GM12891 (cell line): Measurements from ENCODE around the gene CXCL12.

ENCODE experiments used
- DNase-seq: peaks from one replicate; pipeline ENCODE4 v3.0.0; 2011; ENCODE audit warnings: low spot score; ENCODE audit not compliant: insufficient read length
- FAIRE-seq: peaks from 2 replicates; lab custom pipeline; 2011; peaks lifted over from hg19 to GRCh38; lab: Jason Lieb, UNC
- PAX5 ChIP-seq: IDR thresholded peaks from 2 replicates; pipeline ENCODE4 v1.6.1; 2011; ENCODE audit warnings: low read length, moderate library complexity, mild to moderate bottlenecking; ENCODE audit not compliant: insufficient read depth, severe bottlenecking
- POLR2A ChIP-seq: IDR thresholded peaks from 2 replicates; pipeline ENCODE4 v1.6.1; 2011; ENCODE audit warnings: low read depth, low read length, control low read depth
- POLR2AphosphoS5 ChIP-seq: IDR thresholded peaks from 2 replicates; pipeline ENCODE4 v1.6.1; 2011; ENCODE audit warnings: low read depth, low read length, control low read depth
- POU2F2 ChIP-seq: IDR thresholded peaks from 2 replicates; pipeline ENCODE4 v1.6.1; 2011; ENCODE audit warnings: low read depth, mild to moderate bottlenecking, control low read depth, low read length, moderate library complexity
- SPI1 ChIP-seq: IDR thresholded peaks from 2 replicates; pipeline ENCODE4 v1.6.1; 2011; ENCODE audit warnings: low read depth, low read length, control low read depth
- TAF1 ChIP-seq: IDR thresholded peaks from 2 replicates; pipeline ENCODE4 v1.6.1; 2011; ENCODE audit warnings: low read depth, low read length, control low read depth

Gene CXCL12

DNA sequence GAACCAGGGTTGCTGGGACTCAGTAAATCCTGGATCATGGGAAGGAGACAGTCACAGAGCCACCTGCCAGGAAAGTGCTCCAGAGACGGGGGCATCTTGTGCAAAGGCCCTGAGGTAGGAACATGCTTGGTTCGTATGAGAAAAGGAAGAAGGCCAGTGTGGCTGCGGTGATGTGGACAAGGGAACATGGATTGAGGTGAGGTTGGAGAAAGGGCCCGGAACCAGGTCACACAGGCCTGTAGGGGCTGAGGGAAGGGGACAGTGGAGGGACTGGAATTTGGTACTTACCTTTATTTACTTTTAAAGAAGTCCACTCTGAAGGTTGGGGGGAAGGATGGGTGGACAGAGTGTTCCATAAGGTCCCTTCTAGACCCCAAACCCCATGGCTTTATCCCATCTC lies 32.9 kb upstream of the CXCL12 start:
- no peak for TF ChIP-seq PAX5
- TF ChIP-seq POLR2A: no peak
- TF ChIP-seq POLR2AphosphoS5: no peak
- TF ChIP-seq TAF1: no peak
- no peak for TF ChIP-seq POU2F2
- TF ChIP-seq SPI1: no peak
- DNase-seq: no peak
- no peak for FAIRE-seq

DNA sequence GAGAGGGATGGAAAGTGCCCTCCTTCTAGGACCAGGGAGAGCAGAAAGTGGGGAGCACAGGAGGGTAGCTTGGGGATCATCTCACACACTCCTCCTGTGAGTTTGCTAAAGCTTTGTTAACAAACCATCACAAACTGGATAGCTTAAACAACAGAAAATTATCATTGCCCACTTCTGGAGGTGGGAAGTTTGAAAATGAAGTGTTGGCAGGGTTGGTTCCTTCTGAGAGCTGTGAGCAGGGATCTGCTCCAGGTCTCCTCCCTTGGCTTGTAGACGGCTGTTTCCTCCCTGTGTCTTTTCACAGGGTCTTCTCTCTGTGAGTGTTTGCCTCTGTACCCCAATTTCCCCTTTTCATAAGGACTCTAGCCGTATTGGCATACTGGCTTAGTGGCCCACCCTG lies 32.0 kb upstream of the CXCL12 start:
- no peak for TF ChIP-seq POLR2A
- no peak for TF ChIP-seq TAF1
- no peak for TF ChIP-seq POLR2AphosphoS5
- no peak for TF ChIP-seq SPI1
- TF ChIP-seq POU2F2: no peak
- TF ChIP-seq PAX5: no peak
- FAIRE-seq: no peak
- no peak for DNase-seq

DNA sequence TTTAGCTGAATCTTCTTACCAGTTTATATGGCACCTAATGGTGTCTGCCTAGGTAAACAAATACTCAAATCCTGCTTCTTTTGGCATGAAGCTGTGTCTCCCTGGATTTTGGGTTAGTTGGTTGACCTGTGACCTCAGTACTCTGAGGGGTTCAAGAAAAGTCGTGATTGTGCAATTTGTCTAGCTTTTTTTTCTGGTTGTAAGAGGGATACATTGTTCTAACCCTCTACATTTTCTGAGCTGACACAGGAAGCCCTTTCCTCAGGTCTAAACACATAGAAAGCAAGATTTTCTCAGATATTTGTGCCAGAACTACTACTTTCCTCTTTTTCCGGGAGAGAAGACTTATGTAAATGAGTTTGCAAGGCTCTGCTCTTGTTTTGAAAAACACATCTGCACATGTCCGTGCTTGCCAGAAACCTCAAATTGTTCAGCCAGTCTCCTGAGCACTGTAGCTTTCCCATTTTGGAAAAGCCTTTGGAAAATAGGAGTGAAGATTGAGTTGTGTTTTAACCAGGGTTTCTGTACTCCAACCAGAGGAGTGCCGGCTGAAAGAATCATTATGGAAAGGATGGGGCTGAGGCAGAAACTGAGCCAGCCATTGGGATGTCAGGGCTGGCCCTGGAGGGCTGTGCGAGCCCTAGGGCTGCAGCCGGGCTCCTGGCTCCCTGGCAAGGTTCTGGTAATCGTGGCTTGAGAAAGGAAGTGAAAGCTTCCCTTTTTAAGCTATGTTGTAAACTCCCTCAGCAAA lies 31.3 kb upstream of the CXCL12 start:
- FAIRE-seq: no peak
- TF ChIP-seq POU2F2 (no peak), SPI1 (no peak), POLR2AphosphoS5 (no peak)
- DNase-seq: no peak

DNA sequence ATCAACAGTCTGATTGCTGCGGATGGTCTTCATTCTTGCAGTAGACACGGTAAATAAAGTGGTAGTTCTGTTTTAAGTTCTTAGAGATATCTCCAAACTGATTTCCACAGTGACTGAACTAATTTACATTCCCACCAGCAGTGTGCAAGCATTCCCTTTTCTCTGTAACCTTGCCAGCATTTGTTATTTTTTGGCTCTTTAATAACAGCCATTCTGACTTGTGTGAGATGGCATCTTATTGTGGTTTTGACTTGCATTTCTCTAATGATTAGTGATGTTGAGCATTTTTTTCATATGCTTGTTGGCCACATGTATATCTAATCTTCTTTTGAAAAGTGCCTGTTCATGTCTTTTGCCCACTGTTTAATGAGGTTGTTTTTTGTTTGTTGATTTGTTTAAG lies 30.2 kb upstream of the CXCL12 start:
- no peak for DNase-seq
- no peak for FAIRE-seq
- TF ChIP-seq POLR2AphosphoS5: no peak
- TF ChIP-seq PAX5: no peak
- no peak for TF ChIP-seq POLR2A
- TF ChIP-seq TAF1: no peak
- no peak for TF ChIP-seq POU2F2
- TF ChIP-seq SPI1: no peak

DNA sequence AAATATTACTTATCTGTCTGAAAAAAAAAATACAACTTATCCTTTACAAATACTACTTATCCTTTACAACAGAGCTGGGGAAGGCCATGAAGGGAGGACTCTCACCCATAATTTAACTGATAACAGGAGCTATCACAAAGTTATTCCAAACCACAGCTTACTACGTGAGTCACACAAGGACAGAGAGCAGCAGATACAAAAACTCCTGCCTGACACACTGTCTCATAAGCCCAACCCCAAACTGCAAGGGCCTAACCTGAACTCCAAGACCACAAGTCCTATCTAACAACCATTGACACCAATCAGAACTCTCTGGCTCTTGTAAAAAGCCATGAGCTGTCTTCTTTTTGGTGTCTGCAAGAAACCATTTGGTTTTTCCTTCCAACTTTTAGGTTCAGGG lies 28.5 kb upstream of the CXCL12 start:
- TF ChIP-seq SPI1: no peak
- no peak for TF ChIP-seq TAF1
- no peak for TF ChIP-seq POLR2A
- TF ChIP-seq POLR2AphosphoS5: no peak
- no peak for TF ChIP-seq POU2F2
- no peak for TF ChIP-seq PAX5
- no peak for FAIRE-seq
- DNase-seq: no peak

DNA sequence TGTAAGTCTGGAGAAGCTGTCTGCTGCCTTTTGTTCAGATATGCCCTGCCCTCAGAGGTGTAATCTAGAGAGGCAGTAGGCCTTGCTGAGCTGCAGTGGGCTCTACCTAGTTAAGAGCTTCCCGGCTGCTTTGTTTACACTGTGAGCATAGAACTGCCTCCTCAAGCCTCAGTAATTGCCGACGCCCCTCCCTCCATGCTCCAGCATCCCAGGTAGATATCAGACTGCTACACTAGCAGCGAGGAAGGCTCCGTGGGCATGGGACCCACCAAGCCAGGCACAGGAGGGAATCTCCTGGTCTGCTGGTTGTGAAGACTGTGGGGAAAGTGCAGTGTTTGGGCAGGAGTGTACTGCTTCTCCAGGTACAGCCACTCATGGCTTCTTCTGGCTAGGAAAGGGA lies 26.4 kb upstream of the CXCL12 start:
- FAIRE-seq (no peak), DNase-seq (no peak)
- TF ChIP-seq POU2F2 (no peak), PAX5 (no peak), POLR2AphosphoS5 (no peak)

DNA sequence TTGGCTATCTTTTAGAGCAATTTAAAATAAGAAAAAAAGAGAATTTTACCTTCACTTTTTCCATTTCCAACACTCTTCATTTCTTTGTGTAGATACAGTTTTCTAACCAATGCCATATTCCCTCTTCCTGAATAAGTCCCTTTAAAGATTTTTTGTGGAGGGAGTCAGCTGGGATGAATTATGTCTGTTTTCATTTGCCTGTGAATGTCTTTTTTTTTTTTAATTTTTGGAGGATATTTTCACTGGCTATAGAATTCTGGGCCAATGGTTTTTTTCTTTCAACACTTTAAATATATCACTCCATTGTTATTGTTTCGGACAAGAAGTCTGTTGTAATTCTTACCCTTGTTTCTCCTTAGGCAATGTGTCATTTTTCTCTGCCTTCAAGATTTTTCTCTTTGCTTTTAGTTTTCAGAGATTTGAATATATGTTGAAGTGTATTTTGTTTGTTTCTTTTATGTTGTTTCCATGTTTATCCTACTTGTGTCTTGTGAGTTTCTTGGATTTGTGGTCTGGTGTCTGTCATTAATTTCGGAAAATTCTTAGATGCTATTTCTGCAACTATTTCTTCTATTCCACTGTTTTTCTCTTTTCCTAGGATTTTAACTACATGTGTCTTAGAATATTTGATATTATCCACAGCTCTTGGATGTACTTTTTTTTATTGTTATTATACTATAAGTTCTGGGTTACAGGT lies 20.0 kb upstream of the CXCL12 start:
- FAIRE-seq (no peak), DNase-seq (no peak)
- no peak for TF ChIP-seq PAX5
- TF ChIP-seq POLR2A: no peak
- TF ChIP-seq SPI1: no peak
- TF ChIP-seq TAF1: no peak
- TF ChIP-seq POLR2AphosphoS5: no peak
- TF ChIP-seq POU2F2: no peak

DNA sequence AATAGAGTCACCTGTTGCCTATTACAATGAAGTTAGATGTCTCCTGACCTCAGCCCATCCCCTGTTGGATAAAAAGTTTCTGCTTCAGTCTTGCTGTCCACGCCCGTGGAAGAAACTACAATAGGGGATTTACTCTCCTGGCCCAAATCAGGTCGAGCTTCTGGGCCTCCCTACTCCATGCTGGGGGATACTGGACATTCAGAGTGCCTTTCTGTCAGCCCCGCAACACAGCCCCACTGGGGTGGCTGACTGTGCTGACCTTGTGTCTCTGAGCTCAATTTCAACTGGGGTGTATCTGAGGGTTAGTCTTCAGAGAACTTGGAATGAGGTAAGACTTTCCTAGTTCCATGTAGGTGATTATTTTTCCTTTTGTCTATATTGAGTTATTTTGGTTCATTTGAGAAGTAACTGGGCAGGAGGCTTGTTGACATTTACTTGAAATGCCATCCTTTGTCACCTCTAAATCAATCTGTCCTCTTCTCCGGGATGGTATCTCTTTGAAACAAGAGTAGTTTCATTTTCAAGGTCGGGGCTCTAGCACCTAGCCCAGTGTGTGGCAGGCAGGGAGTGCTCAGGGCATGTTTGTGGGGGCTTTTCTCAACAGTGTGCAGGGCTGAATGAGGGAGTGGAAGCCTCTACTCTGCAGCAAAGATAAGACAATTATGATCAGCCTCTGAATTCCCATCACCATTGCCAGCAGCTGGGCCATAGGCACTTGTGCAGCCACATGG lies 17.7 kb upstream of the CXCL12 start:
- no peak for DNase-seq
- TF ChIP-seq PAX5: no peak
- no peak for TF ChIP-seq TAF1
- no peak for TF ChIP-seq POLR2AphosphoS5
- TF ChIP-seq SPI1: no peak
- no peak for TF ChIP-seq POLR2A
- TF ChIP-seq POU2F2: no peak
- FAIRE-seq: no peak

DNA sequence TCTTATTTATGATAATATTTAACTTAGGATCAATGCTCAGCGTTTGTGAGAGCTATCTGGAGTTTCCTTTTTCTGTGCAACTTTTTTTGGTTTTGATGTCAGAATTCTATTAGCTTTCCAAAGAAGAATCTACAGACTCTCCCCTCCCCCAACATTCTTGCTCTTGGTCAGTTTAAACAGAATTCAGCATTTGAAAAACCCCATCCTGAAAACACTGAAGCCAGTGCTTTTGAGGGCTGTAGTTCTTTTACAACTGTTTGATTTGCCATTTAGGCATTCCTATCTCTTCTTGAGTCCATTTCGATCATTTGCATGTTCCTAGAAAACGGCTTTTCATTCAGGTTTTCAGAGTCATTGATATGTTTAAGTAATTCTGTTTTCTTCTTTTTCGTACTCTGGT lies 15.6 kb upstream of the CXCL12 start:
- FAIRE-seq (no peak), DNase-seq (no peak)
- TF ChIP-seq TAF1 (no peak), POLR2AphosphoS5 (no peak), POLR2A (no peak), POU2F2 (no peak), SPI1 (no peak), PAX5 (no peak)
